Kidney epithelial cell (primary cell): ENCODE measurements around the gene CES5A. TPM values are rescaled to one million over a fixed set of nuclear protein-coding genes. Genes with fewer than 3 reads are reported as not detected.

ENCODE experiments used
- DNase-seq: peaks from one replicate; pipeline ENCODE4 v3.0.0-alpha.2; 2010; ENCODE audit warnings: low read depth
- H3K27me3 ChIP-seq: 2 replicates; pipeline ENCODE4 v1.6.0; 2011; ENCODE audit warnings: low read length; ENCODE audit not compliant: control insufficient read depth, insufficient read depth
- H3K36me3 ChIP-seq: 2 replicates; pipeline ENCODE4 v1.5.1; 2011; ENCODE audit warnings: low read length; ENCODE audit not compliant: control insufficient read depth, insufficient read depth
- H3K4me3 ChIP-seq: 2 replicates; pipeline ENCODE4 v1.5.1; 2011; ENCODE audit warnings: low read depth, mild to moderate bottlenecking, control low read depth, low read length
- CTCF ChIP-seq: IDR thresholded peaks from 2 replicates; pipeline ENCODE4 v1.5.1; 2011; ENCODE audit warnings: mild to moderate bottlenecking, moderate library complexity, low read length, control low read depth, inconsistent platforms; ENCODE audit not compliant: insufficient read depth, poor library complexity, severe bottlenecking
- total RNA-seq: library from RNA; depleted of rRNA; stranded (reverse); fragments of >200 nt; gene quantifications from 2 replicates; pipeline ENCODE4 v1.2.3, GENCODE V29; 2015

Gene CES5A
- total RNA-seq, 1 donor from 2014 or later, result not detected

DNA sequence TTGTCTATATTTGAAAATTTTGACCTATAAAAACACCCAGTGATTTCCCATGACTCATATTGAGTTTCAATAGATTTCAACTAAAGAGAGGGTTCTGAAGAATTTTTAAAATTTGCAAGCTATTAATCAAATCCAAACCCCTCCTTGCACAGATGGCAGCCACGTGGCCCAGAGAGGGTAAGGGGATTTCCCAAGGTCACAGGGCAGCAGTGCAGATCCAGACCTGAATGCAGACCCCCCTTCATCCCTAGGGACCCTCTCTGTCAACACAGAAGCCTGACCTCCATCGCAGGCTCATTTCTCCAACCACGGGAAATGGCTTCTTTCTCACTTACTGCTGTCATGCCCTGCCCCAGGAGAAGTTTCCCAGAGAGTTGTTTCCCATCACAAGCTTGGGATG is 24.7 kb upstream of the CES5A start:
- DNase-seq, result no peak
- Histone ChIP-seq H3K36me3 (no peaks in the 10 kb centered on the region), H3K4me3 (no peak overlapping the region), H3K27me3 (no peaks in the 10 kb centered on the region)
- no peak for TF ChIP-seq CTCF

- H3K36me3 ChIP-seq, result no peaks in the 10 kb centered on the region
- no peak overlapping the region for H3K4me3 ChIP-seq
- no peak for TF ChIP-seq CTCF
- no peak for DNase-seq
- no peaks in the 10 kb centered on the region for H3K27me3 ChIP-seq
These were observed 23.4 kb upstream of the CES5A start for GRCh38 chr16:55898592-55898991.

DNA sequence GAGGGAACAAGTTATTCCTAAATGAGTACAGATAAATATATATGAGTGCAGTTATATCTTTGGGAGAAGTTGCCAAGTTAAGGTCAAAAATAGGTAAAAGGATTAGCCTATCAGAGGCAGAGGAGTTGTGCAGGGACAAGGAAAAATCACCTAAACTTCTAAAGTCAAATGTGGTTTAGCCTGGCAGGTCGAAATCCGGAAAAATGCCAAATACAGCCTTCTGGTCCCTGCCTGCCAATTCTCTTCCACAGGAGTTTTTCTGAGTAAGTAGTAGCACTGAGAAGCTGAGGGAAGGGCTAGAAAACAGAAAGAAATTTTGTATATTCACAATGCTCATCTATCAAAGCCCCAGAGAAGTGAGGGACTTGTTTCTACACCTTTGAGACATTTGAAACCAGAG is 17.6 kb upstream of the CES5A start:
- no peak overlapping the region for H3K4me3 ChIP-seq
- TF ChIP-seq CTCF, result no peak
- H3K27me3 ChIP-seq, result no peaks in the 10 kb centered on the region
- no peaks in the 10 kb centered on the region for H3K36me3 ChIP-seq
- DNase-seq, result no peak

DNA sequence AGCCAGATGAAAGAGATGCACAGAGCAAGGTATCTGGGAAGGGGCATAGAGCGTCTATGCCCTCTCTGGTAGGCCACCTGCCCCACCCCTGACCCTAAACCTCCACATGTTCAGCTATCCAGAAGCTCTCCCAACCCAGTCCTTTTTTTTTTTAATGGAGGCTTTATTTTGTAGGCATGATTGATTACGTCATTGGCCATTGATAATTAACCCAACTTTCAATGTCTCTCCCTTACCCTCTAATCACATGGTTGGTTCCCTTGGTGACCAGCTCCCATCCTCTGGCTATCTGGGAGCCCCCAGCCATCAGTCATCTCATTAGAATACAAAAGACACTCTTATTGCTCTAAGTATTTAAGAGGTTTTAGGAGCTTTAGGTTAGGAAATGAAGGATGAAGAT is 14.3 kb upstream of the CES5A start:
- Histone ChIP-seq H3K4me3 (no peak overlapping the region), H3K27me3 (no peaks in the 10 kb centered on the region), H3K36me3 (no peaks in the 10 kb centered on the region)
- no peak for DNase-seq
- TF ChIP-seq CTCF, result no peak

- TF ChIP-seq CTCF, result no peak
- Histone ChIP-seq H3K27me3 (no peaks in the 10 kb centered on the region), H3K4me3 (no peak overlapping the region), H3K36me3 (no peaks in the 10 kb centered on the region)
- no peak for DNase-seq
These were observed 13.4 kb upstream of the CES5A start for GRCh38 chr16:55888546-55888945.

- no peak overlapping the region for H3K4me3 ChIP-seq
- no peak for TF ChIP-seq CTCF
- DNase-seq, result peak; percentile 48
- H3K27me3 ChIP-seq, result no peaks in the 10 kb centered on the region
- no peaks in the 10 kb centered on the region for H3K36me3 ChIP-seq
These were observed 1.7 kb upstream of the CES5A start for GRCh38 chr16:55876854-55877253.
